Measurements from ENCODE around the gene CCR9.
A peak's percentile ranks its signal among the peaks of the same experiment; 100 is the strongest.

The CCR9 gene

GRCh38 chr3:45885979-45886705 lies at the start of gene CCR9:
Gene CCR9, plus strand, starts transcription at chr3:45886543. Its CDS starts 8,391 bp downstream, at chr3:45894934.
- Histone ChIP-seq H3K36me3 (ENCODE audit: low read length) (no peaks in the 10 kb centered on the region), H3K9me3 (ENCODE audit: insufficient read depth, low read length) (no peaks in the 10 kb centered on the region), H2AFZ (ENCODE audit: low read depth, low read length, severe bottlenecking) (no peak within 1 kb of the TSS), H3K9ac (ENCODE audit: low read length) (no peak within 1 kb of the TSS), H3K9me2 (replicated peaks; ENCODE audit: insufficient read depth, low read length) (no peaks in the 10 kb centered on the region), H3F3A (ENCODE audit: insufficient read depth) (no peaks in the 10 kb centered on the region; the same call in 1 of the 2 replicates), H4K20me1 (ENCODE audit: low read depth, low read length) (no peaks in the 10 kb centered on the region), H3K79me2 (ENCODE audit: insufficient read depth, low read length) (no peaks in the 10 kb centered on the region), H3K4me2 (ENCODE audit: low read depth, low read length, poor library complexity, severe bottlenecking) (no peak within 1 kb of the TSS), H3K27me3 (ENCODE audit: low read length) (no peaks in the 10 kb centered on the region), H3K27ac (ENCODE audit: low read depth, low read length) (no peak within 1 kb of the TSS), H3K4me3 (ENCODE audit: insufficient read depth, low read length, poor library complexity, severe bottlenecking) (no peak within 1 kb of the TSS)
- TF ChIP-seq, protein P1, sequence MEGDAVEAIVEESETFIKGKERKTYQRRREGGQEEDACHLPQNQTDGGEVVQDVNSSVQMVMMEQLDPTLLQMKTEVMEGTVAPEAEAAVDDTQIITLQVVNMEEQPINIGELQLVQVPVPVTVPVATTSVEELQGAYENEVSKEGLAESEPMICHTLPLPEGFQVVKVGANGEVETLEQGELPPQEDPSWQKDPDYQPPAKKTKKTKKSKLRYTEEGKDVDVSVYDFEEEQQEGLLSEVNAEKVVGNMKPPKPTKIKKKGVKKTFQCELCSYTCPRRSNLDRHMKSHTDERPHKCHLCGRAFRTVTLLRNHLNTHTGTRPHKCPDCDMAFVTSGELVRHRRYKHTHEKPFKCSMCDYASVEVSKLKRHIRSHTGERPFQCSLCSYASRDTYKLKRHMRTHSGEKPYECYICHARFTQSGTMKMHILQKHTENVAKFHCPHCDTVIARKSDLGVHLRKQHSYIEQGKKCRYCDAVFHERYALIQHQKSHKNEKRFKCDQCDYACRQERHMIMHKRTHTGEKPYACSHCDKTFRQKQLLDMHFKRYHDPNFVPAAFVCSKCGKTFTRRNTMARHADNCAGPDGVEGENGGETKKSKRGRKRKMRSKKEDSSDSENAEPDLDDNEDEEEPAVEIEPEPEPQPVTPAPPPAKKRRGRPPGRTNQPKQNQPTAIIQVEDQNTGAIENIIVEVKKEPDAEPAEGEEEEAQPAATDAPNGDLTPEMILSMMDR (IDR thresholded peaks at IDR 0.05; ENCODE audit: insufficient read depth, low read length, poor library complexity, severe bottlenecking): no peak
- TF ChIP-seq EZH2phosphoT487 (conservative IDR thresholded peaks at IDR 0.05; ENCODE audit: low read length): no peak

GRCh38 chr3:45838466-45838865 lies 47.9 kb upstream of the CCR9 start:
- no peaks in the 10 kb centered on the region for H3F3A ChIP-seq (ENCODE audit: insufficient read depth)
- no peaks in the 10 kb centered on the region for H3K27me3 ChIP-seq (ENCODE audit: low read length)
- H3K36me3 ChIP-seq (ENCODE audit: low read length): no peaks in the 10 kb centered on the region
- no peak overlapping the region for H3K9ac ChIP-seq (ENCODE audit: low read length)
- no peak overlapping the region for H3K4me2 ChIP-seq (ENCODE audit: low read depth, low read length, poor library complexity, severe bottlenecking)
- no peaks in the 10 kb centered on the region for H3K79me2 ChIP-seq (ENCODE audit: insufficient read depth, low read length)
- no peaks in the 10 kb centered on the region for H3K9me3 ChIP-seq (ENCODE audit: insufficient read depth, low read length)
- no peak overlapping the region for H3K27ac ChIP-seq (ENCODE audit: low read depth, low read length)
- no peaks in the 10 kb centered on the region; the same call in 1 of the 2 replicates for H3K9me2 ChIP-seq (replicated peaks; ENCODE audit: insufficient read depth, low read length)
- no peak overlapping the region for H3K4me3 ChIP-seq (ENCODE audit: insufficient read depth, low read length, poor library complexity, severe bottlenecking)
- no peak for TF ChIP-seq EZH2phosphoT487 (conservative IDR thresholded peaks at IDR 0.05; ENCODE audit: low read length)
- TF ChIP-seq, protein P1 (IDR thresholded peaks at IDR 0.05; ENCODE audit: insufficient read depth, low read length, poor library complexity, severe bottlenecking): no peak
- no peak overlapping the region for H2AFZ ChIP-seq (ENCODE audit: low read depth, low read length, severe bottlenecking)
- H4K20me1 ChIP-seq (ENCODE audit: low read depth, low read length): no peaks in the 10 kb centered on the region

DNA sequence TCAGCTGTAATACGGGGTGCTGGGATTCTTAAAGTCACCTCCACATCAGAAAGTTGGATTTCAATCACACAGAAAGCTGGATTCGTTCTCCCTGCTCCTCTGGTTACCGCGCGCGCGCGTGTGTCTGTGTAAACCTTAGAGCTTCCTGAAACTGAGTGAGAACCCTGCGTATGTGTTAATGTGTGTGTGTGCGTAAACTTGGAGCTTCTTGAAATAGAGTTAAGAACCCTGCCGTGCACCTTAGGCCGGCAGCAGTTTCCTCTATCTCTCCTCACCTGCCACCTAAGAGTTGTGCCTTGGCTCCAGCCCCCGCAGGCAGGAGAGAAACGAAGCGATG lies 45.0 kb upstream of the CCR9 start:
- Histone ChIP-seq H3K79me2 (ENCODE audit: insufficient read depth, low read length) (no peaks in the 10 kb centered on the region), H3K36me3 (ENCODE audit: low read length) (no peaks in the 10 kb centered on the region), H3K27ac (ENCODE audit: low read depth, low read length) (no peak overlapping the region), H3K9me2 (replicated peaks; ENCODE audit: insufficient read depth, low read length) (no peaks in the 10 kb centered on the region; the same call in 1 of the 2 replicates), H2AFZ (ENCODE audit: low read depth, low read length, severe bottlenecking) (peak overlapping the region; percentile 95), H3K4me2 (ENCODE audit: low read depth, low read length, poor library complexity, severe bottlenecking) (peak overlapping the region; percentile 80), H3K9ac (ENCODE audit: low read length) (peak overlapping the region; percentile 44), H3K27me3 (ENCODE audit: low read length) (no peaks in the 10 kb centered on the region), H3K9me3 (ENCODE audit: insufficient read depth, low read length) (no peaks in the 10 kb centered on the region), H4K20me1 (ENCODE audit: low read depth, low read length) (no peaks in the 10 kb centered on the region), H3K4me3 (ENCODE audit: insufficient read depth, low read length, poor library complexity, severe bottlenecking) (peak overlapping the region; percentile 75), H3F3A (ENCODE audit: insufficient read depth) (no peaks in the 10 kb centered on the region)
- TF ChIP-seq, protein P1 (IDR thresholded peaks at IDR 0.05; ENCODE audit: insufficient read depth, low read length, poor library complexity, severe bottlenecking): no peak
- TF ChIP-seq EZH2phosphoT487 (conservative IDR thresholded peaks at IDR 0.05; ENCODE audit: low read length): no peak
